ENCODE results near the gene HS6ST2.

- TF ChIP-seq EZH2phosphoT487 (IDR thresholded peaks at IDR 0.05; ENCODE audit: insufficient read depth, low read depth), result no peak
- TF ChIP-seq EZH2 (IDR thresholded peaks at IDR 0.05; ENCODE audit: insufficient read depth, poor library complexity, severe bottlenecking), result no peak
Observed at GRCh38 chrX:132669142-132669541, 289.3 kb downstream of the HS6ST2 start.
